HFFc6 (cell line): Measurements from ENCODE around the gene ZNF839. TPM values are rescaled to one million over a fixed set of nuclear protein-coding genes. Genes with fewer than 3 reads are reported as not detected.

Source experiments
- DNase-seq: peaks from one replicate; pipeline ENCODE4 v3.0.0-alpha.2; 2018
- H3K27ac Mint-ChIP-seq: 2 replicates; pipeline ENCODE4 v1.8.0; 2020; ENCODE audit warnings: mild to moderate bottlenecking, mixed read lengths
- H3K27me3 Mint-ChIP-seq: 2 replicates; pipeline ENCODE4 v1.8.0; 2021; ENCODE audit warnings: mild to moderate bottlenecking, moderate library complexity, mixed read lengths; ENCODE audit not compliant: insufficient read depth
- H3K36me3 Mint-ChIP-seq: 2 replicates; pipeline ENCODE4 v1.8.0; 2021; ENCODE audit warnings: low read depth, mixed read lengths
- H3K4me1 Mint-ChIP-seq: 2 replicates; pipeline ENCODE4 v1.8.0; 2020; ENCODE audit warnings: low read depth, mixed read lengths
- H3K4me3 Mint-ChIP-seq: 2 replicates; pipeline ENCODE4 v1.8.0; 2020; ENCODE audit warnings: mild to moderate bottlenecking, moderate library complexity, mixed read lengths
- H3K9me3 Mint-ChIP-seq: 2 replicates; pipeline ENCODE4 v1.8.0; 2020; ENCODE audit warnings: mild to moderate bottlenecking, mixed read lengths
- CTCF ChIP-seq: fragments of 200-600 bp; sonication (generic); IDR thresholded peaks from 2 replicates; pipeline ENCODE4 v1.5.0; 2021; ENCODE audit warnings: antibody characterized with exemption, mild to moderate bottlenecking
- total RNA-seq, 6 experiments: library from RNA; stranded (reverse); fragmentation: NEBNext Ultra II Directional; extraction: Animal tissue kit (Norgen Biotek cat#: 25700); gene quantifications; 2 replicates in 1 of 6; 3 replicates in 5 of 6; pipeline ENCODE4 v1.2.3, GENCODE V29; 2021

ZNF839 gene
- total RNA-seq, 6 experiments from 2014 or later: 6.7 to 8.3 (median 8.0) TPM

- H3K4me1 Mint-ChIP-seq: peaks cover 33% of the 10 kb centered on the region
- H3K36me3 Mint-ChIP-seq: peaks cover 24% of the 10 kb centered on the region
- H3K27ac Mint-ChIP-seq: peak overlapping the region; percentile 27
- no peak for TF ChIP-seq CTCF
- H3K9me3 Mint-ChIP-seq: peaks cover 5% of the 10 kb centered on the region; the same call in 1 of the 2 replicates
- H3K27me3 Mint-ChIP-seq: no peaks in the 10 kb centered on the region; the same call in 1 of the 2 replicates
- no peak overlapping the region for H3K4me3 Mint-ChIP-seq
- no peak for DNase-seq
These were observed 70.7 kb downstream of the ZNF839 start for GRCh38 chr14:102390064-102390855.

Other genes with a start within 250 kb of the ZNF839 start
- 100 to 1,000 TPM; 616 to 859 (median 665) TPM for gene HSP90AA1, start 232.7 kb upstream of the ZNF839 start, total RNA-seq
- 10 to 100 TPM; 24.4 to 28.7 (median 27.7) TPM for gene WDR20, start 179.8 kb upstream of the ZNF839 start, total RNA-seq
- gene MOK, start 14.6 kb upstream of the ZNF839 start, total RNA-seq: 10 to 100 TPM; 11.5 to 18.7 (median 14.8) TPM
- 10 to 100 TPM; 58.9 to 65.7 (median 62.4) TPM for gene CINP, start 43.1 kb downstream of the ZNF839 start, total RNA-seq
- 10 to 100 TPM; 22.0 to 29.6 (median 26.4) TPM for gene TECPR2, start 43.2 kb downstream of the ZNF839 start, total RNA-seq
- 10 to 100 TPM; 13.4 to 18.0 (median 15.6) TPM for gene ANKRD9, start 190.0 kb downstream of the ZNF839 start, total RNA-seq